ENCODE data around the gene ALPK3. TPM values are rescaled to one million over a fixed set of nuclear protein-coding genes. Genes with fewer than 3 reads are reported as not detected.

Gene ALPK3
- total RNA-seq, 1 experiment from 2014 or later, result 2.0 TPM

DNA sequence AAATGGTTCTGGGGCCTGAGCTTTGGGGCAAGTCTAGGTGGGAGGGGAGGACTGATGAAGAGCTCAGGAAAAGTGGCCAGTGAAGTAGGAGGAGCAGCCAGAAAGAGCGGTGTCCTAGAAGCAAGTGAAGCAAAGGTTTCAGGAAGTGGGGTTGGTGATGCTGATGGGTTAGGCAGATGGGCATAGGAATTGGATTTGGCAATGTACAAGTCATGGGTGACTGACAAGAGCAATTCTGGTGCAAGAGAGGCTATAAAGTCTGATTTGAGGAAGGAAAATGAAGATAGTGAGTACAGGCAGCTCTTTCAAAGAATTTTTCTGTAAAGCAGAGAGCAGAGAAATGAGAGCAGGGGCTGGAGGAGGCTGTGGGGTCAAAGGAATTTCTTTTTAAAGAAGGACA, 19.7 kb downstream of the ALPK3 start:
- H3K9ac ChIP-seq (ENCODE audit: low read length), result no peak overlapping the region
- TF ChIP-seq SRF (IDR thresholded peaks at IDR 0.05; ENCODE audit: low read depth), result no peak
- TF ChIP-seq, protein P1, sequence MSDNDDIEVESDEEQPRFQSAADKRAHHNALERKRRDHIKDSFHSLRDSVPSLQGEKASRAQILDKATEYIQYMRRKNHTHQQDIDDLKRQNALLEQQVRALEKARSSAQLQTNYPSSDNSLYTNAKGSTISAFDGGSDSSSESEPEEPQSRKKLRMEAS (IDR thresholded peaks at IDR 0.05), result no peak
- no peak for TF ChIP-seq EGR1 (IDR thresholded peaks at IDR 0.05; ENCODE audit: low read depth)
- TF ChIP-seq SP1 (IDR thresholded peaks at IDR 0.05; ENCODE audit: low read depth), result no peak
- no peak for TF ChIP-seq CBX3 (IDR thresholded peaks at IDR 0.05; ENCODE audit: low read depth)
- no peak for TF ChIP-seq RAD21 (IDR thresholded peaks at IDR 0.05; ENCODE audit: low read depth)
- no peak for TF ChIP-seq CEBPB (IDR thresholded peaks at IDR 0.05; ENCODE audit: low read depth)
- no peak for TF ChIP-seq ZNF274 (IDR thresholded peaks at IDR 0.05; ENCODE audit: low read depth, low read length)
- no peak for TF ChIP-seq ELF1 (IDR thresholded peaks at IDR 0.05; ENCODE audit: borderline replicate concordance, low read depth)
- TF ChIP-seq TCF7L2 (IDR thresholded peaks at IDR 0.05; ENCODE audit: borderline replicate concordance, extremely low read depth, insufficient read depth, insufficient read length), result no peak
- TF ChIP-seq, protein P2, sequence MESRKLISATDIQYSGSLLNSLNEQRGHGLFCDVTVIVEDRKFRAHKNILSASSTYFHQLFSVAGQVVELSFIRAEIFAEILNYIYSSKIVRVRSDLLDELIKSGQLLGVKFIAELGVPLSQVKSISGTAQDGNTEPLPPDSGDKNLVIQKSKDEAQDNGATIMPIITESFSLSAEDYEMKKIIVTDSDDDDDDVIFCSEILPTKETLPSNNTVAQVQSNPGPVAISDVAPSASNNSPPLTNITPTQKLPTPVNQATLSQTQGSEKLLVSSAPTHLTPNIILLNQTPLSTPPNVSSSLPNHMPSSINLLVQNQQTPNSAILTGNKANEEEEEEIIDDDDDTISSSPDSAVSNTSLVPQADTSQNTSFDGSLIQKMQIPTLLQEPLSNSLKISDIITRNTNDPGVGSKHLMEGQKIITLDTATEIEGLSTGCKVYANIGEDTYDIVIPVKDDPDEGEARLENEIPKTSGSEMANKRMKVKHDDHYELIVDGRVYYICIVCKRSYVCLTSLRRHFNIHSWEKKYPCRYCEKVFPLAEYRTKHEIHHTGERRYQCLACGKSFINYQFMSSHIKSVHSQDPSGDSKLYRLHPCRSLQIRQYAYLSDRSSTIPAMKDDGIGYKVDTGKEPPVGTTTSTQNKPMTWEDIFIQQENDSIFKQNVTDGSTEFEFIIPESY (IDR thresholded peaks at IDR 0.05; ENCODE audit: extremely low read depth, insufficient replicate concordance, low read length), result no peak
- no peak for TF ChIP-seq EZH2 (IDR thresholded peaks at IDR 0.05)
- TF ChIP-seq, protein P3, sequence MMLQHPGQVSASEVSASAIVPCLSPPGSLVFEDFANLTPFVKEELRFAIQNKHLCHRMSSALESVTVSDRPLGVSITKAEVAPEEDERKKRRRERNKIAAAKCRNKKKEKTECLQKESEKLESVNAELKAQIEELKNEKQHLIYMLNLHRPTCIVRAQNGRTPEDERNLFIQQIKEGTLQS (IDR thresholded peaks at IDR 0.05), result no peak
- TF ChIP-seq, protein P4, sequence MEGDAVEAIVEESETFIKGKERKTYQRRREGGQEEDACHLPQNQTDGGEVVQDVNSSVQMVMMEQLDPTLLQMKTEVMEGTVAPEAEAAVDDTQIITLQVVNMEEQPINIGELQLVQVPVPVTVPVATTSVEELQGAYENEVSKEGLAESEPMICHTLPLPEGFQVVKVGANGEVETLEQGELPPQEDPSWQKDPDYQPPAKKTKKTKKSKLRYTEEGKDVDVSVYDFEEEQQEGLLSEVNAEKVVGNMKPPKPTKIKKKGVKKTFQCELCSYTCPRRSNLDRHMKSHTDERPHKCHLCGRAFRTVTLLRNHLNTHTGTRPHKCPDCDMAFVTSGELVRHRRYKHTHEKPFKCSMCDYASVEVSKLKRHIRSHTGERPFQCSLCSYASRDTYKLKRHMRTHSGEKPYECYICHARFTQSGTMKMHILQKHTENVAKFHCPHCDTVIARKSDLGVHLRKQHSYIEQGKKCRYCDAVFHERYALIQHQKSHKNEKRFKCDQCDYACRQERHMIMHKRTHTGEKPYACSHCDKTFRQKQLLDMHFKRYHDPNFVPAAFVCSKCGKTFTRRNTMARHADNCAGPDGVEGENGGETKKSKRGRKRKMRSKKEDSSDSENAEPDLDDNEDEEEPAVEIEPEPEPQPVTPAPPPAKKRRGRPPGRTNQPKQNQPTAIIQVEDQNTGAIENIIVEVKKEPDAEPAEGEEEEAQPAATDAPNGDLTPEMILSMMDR (IDR thresholded peaks at IDR 0.05 in 2 of 3, conservative IDR thresholded peaks at IDR 0.05 in 1 of 3; ENCODE audit: borderline replicate concordance in 1 of 3, insufficient read depth in 1 of 3, low read depth in 2 of 3, low read length in 2 of 3), result no peak
- TF ChIP-seq POLR2AphosphoS5 (IDR thresholded peaks at IDR 0.05; ENCODE audit: low read depth, low read length), result no peak
- no peak for TF ChIP-seq JUND (IDR thresholded peaks at IDR 0.05)
- no peak for TF ChIP-seq EZH2phosphoT487 (IDR thresholded peaks at IDR 0.05; ENCODE audit: borderline replicate concordance)
- TF ChIP-seq, protein P5, sequence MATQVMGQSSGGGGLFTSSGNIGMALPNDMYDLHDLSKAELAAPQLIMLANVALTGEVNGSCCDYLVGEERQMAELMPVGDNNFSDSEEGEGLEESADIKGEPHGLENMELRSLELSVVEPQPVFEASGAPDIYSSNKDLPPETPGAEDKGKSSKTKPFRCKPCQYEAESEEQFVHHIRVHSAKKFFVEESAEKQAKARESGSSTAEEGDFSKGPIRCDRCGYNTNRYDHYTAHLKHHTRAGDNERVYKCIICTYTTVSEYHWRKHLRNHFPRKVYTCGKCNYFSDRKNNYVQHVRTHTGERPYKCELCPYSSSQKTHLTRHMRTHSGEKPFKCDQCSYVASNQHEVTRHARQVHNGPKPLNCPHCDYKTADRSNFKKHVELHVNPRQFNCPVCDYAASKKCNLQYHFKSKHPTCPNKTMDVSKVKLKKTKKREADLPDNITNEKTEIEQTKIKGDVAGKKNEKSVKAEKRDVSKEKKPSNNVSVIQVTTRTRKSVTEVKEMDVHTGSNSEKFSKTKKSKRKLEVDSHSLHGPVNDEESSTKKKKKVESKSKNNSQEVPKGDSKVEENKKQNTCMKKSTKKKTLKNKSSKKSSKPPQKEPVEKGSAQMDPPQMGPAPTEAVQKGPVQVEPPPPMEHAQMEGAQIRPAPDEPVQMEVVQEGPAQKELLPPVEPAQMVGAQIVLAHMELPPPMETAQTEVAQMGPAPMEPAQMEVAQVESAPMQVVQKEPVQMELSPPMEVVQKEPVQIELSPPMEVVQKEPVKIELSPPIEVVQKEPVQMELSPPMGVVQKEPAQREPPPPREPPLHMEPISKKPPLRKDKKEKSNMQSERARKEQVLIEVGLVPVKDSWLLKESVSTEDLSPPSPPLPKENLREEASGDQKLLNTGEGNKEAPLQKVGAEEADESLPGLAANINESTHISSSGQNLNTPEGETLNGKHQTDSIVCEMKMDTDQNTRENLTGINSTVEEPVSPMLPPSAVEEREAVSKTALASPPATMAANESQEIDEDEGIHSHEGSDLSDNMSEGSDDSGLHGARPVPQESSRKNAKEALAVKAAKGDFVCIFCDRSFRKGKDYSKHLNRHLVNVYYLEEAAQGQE (IDR thresholded peaks at IDR 0.05; ENCODE audit: low read depth), result no peak
- H3K4me1 ChIP-seq (ENCODE audit: control insufficient read depth in 1 of 2, insufficient read depth in 2 of 2, low read length in 2 of 2), result peaks cover 13 to 36% of the 10 kb centered on the region in 2 experiments
- H3K36me3 ChIP-seq (ENCODE audit: control insufficient read depth in 1 of 2, insufficient read depth in 2 of 2, low read length in 2 of 2), result no peaks in the 10 kb centered on the region
- no peaks in the 10 kb centered on the region for H4K20me1 ChIP-seq (ENCODE audit: insufficient read depth)
- H3K9me2 ChIP-seq (ENCODE audit: insufficient read depth), result no peaks in the 10 kb centered on the region
- H3K9me3 ChIP-seq (ENCODE audit: control insufficient read depth in 1 of 2, insufficient read depth in 1 of 2, low read depth in 1 of 2, low read length in 2 of 2), result no peaks in the 10 kb centered on the region
- no peaks in the 10 kb centered on the region for H3K79me2 ChIP-seq (ENCODE audit: insufficient read depth, low read length)
- no peak overlapping the region for H2AFZ ChIP-seq (ENCODE audit: low read depth, low read length, poor library complexity, severe bottlenecking)
- ChIA-PET POLR2A (no interaction called here), RAD21 (ENCODE audit: low non-redundant PET in 1 of 2, low total read pairs in 2 of 2, uncharacterized antibody in 2 of 2, unreplicated experiment in 2 of 2) (no interaction called here), CTCF (no interaction called here)
- no TSS peak for BruUV-seq (replicated peaks)
- ATAC-seq, result no peak
- no peak for DNase-seq (ENCODE audit: low read depth, low spot score)
- H3K27ac ChIP-seq (ENCODE audit: low read depth, low read length), result no peak overlapping the region
- H3K27me3 ChIP-seq (ENCODE audit: insufficient read depth, low read length), result no peaks in the 10 kb centered on the region
- no peak overlapping the region for H3K4me3 ChIP-seq (replicated peaks in 1 of 2; ENCODE audit: low read depth in 1 of 2, low read length in 2 of 2)
- H3K4me2 ChIP-seq (ENCODE audit: low read length), result no peak overlapping the region
- intact Hi-C loops (cut with micrococcal nuclease), result no loop called here
